ENCODE data around the gene DYNC1I1. TPM values are rescaled to one million over a fixed set of nuclear protein-coding genes. Genes with fewer than 3 reads are reported as not detected.

The DYNC1I1 gene
- total and polyA plus RNA-seq, 4 donors: 0.28 to 0.67 (median 0.39) TPM

DNA sequence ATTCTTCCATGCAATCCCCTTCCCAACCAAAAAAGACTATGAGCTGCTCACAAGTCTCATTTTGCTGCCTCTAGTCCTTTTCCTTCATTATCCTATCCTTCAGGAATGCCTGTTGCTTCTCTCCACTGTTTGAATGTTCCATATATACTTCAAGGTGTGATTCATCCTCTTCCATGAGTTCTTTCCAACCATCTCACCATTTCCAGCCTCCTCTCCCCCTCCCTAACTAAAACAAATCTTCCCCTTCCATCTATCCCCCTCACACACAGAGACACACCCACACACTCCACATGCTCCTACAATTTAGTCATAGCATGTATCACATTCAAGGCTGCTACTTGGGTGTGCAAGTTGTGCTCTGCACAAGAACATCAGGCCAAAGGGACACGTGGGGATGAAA, 254.3 kb downstream of the DYNC1I1 start (continued):
- TF ChIP-seq, protein P1, sequence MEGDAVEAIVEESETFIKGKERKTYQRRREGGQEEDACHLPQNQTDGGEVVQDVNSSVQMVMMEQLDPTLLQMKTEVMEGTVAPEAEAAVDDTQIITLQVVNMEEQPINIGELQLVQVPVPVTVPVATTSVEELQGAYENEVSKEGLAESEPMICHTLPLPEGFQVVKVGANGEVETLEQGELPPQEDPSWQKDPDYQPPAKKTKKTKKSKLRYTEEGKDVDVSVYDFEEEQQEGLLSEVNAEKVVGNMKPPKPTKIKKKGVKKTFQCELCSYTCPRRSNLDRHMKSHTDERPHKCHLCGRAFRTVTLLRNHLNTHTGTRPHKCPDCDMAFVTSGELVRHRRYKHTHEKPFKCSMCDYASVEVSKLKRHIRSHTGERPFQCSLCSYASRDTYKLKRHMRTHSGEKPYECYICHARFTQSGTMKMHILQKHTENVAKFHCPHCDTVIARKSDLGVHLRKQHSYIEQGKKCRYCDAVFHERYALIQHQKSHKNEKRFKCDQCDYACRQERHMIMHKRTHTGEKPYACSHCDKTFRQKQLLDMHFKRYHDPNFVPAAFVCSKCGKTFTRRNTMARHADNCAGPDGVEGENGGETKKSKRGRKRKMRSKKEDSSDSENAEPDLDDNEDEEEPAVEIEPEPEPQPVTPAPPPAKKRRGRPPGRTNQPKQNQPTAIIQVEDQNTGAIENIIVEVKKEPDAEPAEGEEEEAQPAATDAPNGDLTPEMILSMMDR (IDR thresholded peaks at IDR 0.05; ENCODE audit: low read depth, low read length, missing input control): no peak
- TF ChIP-seq TAF1 (conservative IDR thresholded peaks at IDR 0.05) (no peak), FOXA2 (IDR thresholded peaks at IDR 0.05) (no peak), HNF4G (IDR thresholded peaks at IDR 0.05) (no peak)

- H3K4me1 ChIP-seq (ENCODE audit: control insufficient read depth in 4 of 4, insufficient read depth in 4 of 4, low read length in 3 of 4): no peaks in the 10 kb centered on the region
- 84% methylated on average over 1 of the region's 1 CpG for WGBS
- no peaks in the 10 kb centered on the region for H3K9me3 ChIP-seq (ENCODE audit: control insufficient read depth in 4 of 4, low read length in 3 of 4)
- H3K9ac ChIP-seq (ENCODE audit: low read depth in 1 of 2, low read length in 2 of 2): no peak overlapping the region
- no peak overlapping the region for H3K4me3 ChIP-seq (ENCODE audit: low read depth in 1 of 3, low read length in 3 of 3)
- no peaks in the 10 kb centered on the region for H3K36me3 ChIP-seq (ENCODE audit: control insufficient read depth in 4 of 4, insufficient read depth in 3 of 4, low read depth in 1 of 4, low read length in 3 of 4)
- H3K27ac ChIP-seq (ENCODE audit: low read depth in 1 of 2, low read length in 2 of 2): no peak overlapping the region
- TF ChIP-seq, protein P2, sequence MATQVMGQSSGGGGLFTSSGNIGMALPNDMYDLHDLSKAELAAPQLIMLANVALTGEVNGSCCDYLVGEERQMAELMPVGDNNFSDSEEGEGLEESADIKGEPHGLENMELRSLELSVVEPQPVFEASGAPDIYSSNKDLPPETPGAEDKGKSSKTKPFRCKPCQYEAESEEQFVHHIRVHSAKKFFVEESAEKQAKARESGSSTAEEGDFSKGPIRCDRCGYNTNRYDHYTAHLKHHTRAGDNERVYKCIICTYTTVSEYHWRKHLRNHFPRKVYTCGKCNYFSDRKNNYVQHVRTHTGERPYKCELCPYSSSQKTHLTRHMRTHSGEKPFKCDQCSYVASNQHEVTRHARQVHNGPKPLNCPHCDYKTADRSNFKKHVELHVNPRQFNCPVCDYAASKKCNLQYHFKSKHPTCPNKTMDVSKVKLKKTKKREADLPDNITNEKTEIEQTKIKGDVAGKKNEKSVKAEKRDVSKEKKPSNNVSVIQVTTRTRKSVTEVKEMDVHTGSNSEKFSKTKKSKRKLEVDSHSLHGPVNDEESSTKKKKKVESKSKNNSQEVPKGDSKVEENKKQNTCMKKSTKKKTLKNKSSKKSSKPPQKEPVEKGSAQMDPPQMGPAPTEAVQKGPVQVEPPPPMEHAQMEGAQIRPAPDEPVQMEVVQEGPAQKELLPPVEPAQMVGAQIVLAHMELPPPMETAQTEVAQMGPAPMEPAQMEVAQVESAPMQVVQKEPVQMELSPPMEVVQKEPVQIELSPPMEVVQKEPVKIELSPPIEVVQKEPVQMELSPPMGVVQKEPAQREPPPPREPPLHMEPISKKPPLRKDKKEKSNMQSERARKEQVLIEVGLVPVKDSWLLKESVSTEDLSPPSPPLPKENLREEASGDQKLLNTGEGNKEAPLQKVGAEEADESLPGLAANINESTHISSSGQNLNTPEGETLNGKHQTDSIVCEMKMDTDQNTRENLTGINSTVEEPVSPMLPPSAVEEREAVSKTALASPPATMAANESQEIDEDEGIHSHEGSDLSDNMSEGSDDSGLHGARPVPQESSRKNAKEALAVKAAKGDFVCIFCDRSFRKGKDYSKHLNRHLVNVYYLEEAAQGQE (IDR thresholded peaks at IDR 0.05): no peak
- TF ChIP-seq EGR1 (IDR thresholded peaks at IDR 0.05; ENCODE audit: low read depth in 2 of 2): no peak
- TF ChIP-seq, protein P1 (IDR thresholded peaks at IDR 0.05; ENCODE audit: low read depth, low read length, missing input control): no peak
- TF ChIP-seq GABPA (IDR thresholded peaks at IDR 0.05 in 1 of 2, conservative IDR thresholded peaks at IDR 0.05 in 1 of 2): no peak
- TF ChIP-seq YY1 (IDR thresholded peaks at IDR 0.05): no peak
- no peak for TF ChIP-seq TAF1 (conservative IDR thresholded peaks at IDR 0.05)
- peaks cover 0 to 2% (median 0%) of the 10 kb centered on the region in 4 donors for H3K27me3 ChIP-seq (ENCODE audit: control insufficient read depth in 4 of 4, insufficient read depth in 4 of 4, low read length in 3 of 4)
- DNase-seq (ENCODE audit: low spot score): no peak
Measured at GRCh38 chr7:96028729-96029128, 256.4 kb downstream of the DYNC1I1 start.

- no peak for DNase-seq (ENCODE audit: low spot score)
- 91% methylated on average over 4 of the region's 4 CpGs for WGBS
- H3K9me3 ChIP-seq (ENCODE audit: control insufficient read depth in 4 of 4, low read length in 3 of 4): no peaks in the 10 kb centered on the region
- H3K4me1 ChIP-seq (ENCODE audit: control insufficient read depth in 4 of 4, insufficient read depth in 4 of 4, low read length in 3 of 4): no peaks in the 10 kb centered on the region
- no peaks in the 10 kb centered on the region for H3K36me3 ChIP-seq (ENCODE audit: control insufficient read depth in 4 of 4, insufficient read depth in 3 of 4, low read depth in 1 of 4, low read length in 3 of 4)
- H3K27ac ChIP-seq (ENCODE audit: low read depth in 1 of 2, low read length in 2 of 2): no peak overlapping the region
- H3K9ac ChIP-seq (ENCODE audit: low read depth in 1 of 2, low read length in 2 of 2): no peak overlapping the region
- peaks cover 0 to 2% (median 0%) of the 10 kb centered on the region in 4 donors for H3K27me3 ChIP-seq (ENCODE audit: control insufficient read depth in 4 of 4, insufficient read depth in 4 of 4, low read length in 3 of 4)
- H3K4me3 ChIP-seq (ENCODE audit: low read depth in 1 of 3, low read length in 3 of 3): no peak overlapping the region
- TF ChIP-seq GABPA (IDR thresholded peaks at IDR 0.05 in 1 of 2, conservative IDR thresholded peaks at IDR 0.05 in 1 of 2) (no peak), HNF4G (IDR thresholded peaks at IDR 0.05) (no peak), SP1 (IDR thresholded peaks at IDR 0.05) (no peak), YY1 (IDR thresholded peaks at IDR 0.05) (no peak), MAX (IDR thresholded peaks at IDR 0.05) (no peak)
- TF ChIP-seq, protein P1 (IDR thresholded peaks at IDR 0.05; ENCODE audit: low read depth, low read length, missing input control): no peak
- TF ChIP-seq, protein P3, sequence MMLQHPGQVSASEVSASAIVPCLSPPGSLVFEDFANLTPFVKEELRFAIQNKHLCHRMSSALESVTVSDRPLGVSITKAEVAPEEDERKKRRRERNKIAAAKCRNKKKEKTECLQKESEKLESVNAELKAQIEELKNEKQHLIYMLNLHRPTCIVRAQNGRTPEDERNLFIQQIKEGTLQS (IDR thresholded peaks at IDR 0.05): no peak
- TF ChIP-seq, protein P4, sequence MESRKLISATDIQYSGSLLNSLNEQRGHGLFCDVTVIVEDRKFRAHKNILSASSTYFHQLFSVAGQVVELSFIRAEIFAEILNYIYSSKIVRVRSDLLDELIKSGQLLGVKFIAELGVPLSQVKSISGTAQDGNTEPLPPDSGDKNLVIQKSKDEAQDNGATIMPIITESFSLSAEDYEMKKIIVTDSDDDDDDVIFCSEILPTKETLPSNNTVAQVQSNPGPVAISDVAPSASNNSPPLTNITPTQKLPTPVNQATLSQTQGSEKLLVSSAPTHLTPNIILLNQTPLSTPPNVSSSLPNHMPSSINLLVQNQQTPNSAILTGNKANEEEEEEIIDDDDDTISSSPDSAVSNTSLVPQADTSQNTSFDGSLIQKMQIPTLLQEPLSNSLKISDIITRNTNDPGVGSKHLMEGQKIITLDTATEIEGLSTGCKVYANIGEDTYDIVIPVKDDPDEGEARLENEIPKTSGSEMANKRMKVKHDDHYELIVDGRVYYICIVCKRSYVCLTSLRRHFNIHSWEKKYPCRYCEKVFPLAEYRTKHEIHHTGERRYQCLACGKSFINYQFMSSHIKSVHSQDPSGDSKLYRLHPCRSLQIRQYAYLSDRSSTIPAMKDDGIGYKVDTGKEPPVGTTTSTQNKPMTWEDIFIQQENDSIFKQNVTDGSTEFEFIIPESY (IDR thresholded peaks at IDR 0.05): no peak
Measured at GRCh38 chr7:96033009-96033598, 260.8 kb downstream of the DYNC1I1 start.
